GM23248 (cell line): ENCODE results near the gene ULBP3.

Experiments used
- EZH2 ChIP-seq: fragments of 200-600 bp; sonication (generic); IDR thresholded peaks from 2 replicates; pipeline ENCODE4 v1.6.1; 2018; ENCODE audit warnings: antibody characterized with exemption, mild to moderate bottlenecking; ENCODE audit not compliant: insufficient read depth, poor library complexity, severe bottlenecking
- EZH2phosphoT487 ChIP-seq: fragments of 200-600 bp; sonication (generic); IDR thresholded peaks from 2 replicates; pipeline ENCODE4 v1.6.1; 2018; ENCODE audit warnings: antibody characterized with exemption, moderate library complexity, mild to moderate bottlenecking, low read depth; ENCODE audit not compliant: insufficient read depth

DNA sequence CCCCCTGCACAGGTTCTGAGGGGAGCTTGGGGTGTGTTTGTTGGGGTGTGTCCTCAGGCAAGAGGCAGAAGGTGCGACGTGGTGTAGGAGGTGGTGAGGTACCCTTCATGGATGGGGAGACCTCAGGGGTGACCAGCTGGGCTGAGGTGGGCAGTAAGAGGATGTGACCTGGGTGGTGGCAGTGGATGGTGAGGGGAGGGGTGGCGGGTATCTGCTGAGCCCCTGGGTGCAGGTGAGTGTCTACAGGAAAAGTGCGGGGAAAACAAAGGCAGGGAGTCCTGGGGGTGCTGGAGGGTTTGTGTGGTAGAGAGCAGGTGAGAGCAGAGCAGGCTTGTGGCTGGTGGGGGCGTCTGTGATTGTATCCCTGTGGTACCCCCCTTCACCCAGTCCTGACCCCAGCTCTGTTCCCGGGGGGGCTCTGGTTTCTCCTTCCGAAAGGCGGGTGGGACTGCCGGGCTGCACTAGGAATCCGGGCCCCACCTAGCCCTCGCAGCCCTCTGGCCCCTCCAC, 44.2 kb downstream of the ULBP3 start:
- TF ChIP-seq EZH2, result no peak
- TF ChIP-seq EZH2phosphoT487, result no peak
